ENCODE data around the gene NAALADL2. TPM values are rescaled to one million over a fixed set of nuclear protein-coding genes. Genes with fewer than 3 reads are reported as not detected.

Gene NAALADL2
- total RNA-seq, 1 donor from 2014 or later = 5.9 TPM

- Histone ChIP-seq H3K27ac (no peak overlapping the region), H3K27me3 (no peaks in the 10 kb centered on the region), H3K36me3 (no peaks in the 10 kb centered on the region), H3K9me3 (no peaks in the 10 kb centered on the region), H3K4me3 (no peak overlapping the region), H3K4me1 (peaks cover 0 to 3% of the 10 kb centered on the region in 2 donors)
- DNase-seq (ENCODE audit: low spot score in 2 of 2) = peak; percentile 18 to 70
- intact Hi-C loops (cut with DNase I) = no loop called here
- TF ChIP-seq CTCF (IDR thresholded peaks at IDR 0.05) = no peak
These were observed 487.6 kb downstream of the NAALADL2 start for GRCh38 chr3:175346573-175347356.

- Histone ChIP-seq H3K36me3 (no peaks in the 10 kb centered on the region), H3K9me3 (no peaks in the 10 kb centered on the region), H3K4me3 (no peak overlapping the region), H3K27me3 (no peaks in the 10 kb centered on the region), H3K4me1 (peaks cover 0 to 3% of the 10 kb centered on the region in 2 donors), H3K27ac (no peak overlapping the region)
- TF ChIP-seq CTCF (IDR thresholded peaks at IDR 0.05) = no peak
- no peak for DNase-seq (ENCODE audit: low spot score in 2 of 2)
- intact Hi-C loops (cut with DNase I) = no loop called here
These were observed 490.0 kb downstream of the NAALADL2 start for GRCh38 chr3:175349168-175349567.

GRCh38 chr3:175355801-175356335, 496.7 kb downstream of the NAALADL2 start:
- Histone ChIP-seq H3K9me3 (no peaks in the 10 kb centered on the region), H3K36me3 (no peaks in the 10 kb centered on the region), H3K27ac (no peak overlapping the region), H3K27me3 (no peaks in the 10 kb centered on the region), H3K4me3 (no peak overlapping the region), H3K4me1 (no peaks in the 10 kb centered on the region)
- no peak for DNase-seq (ENCODE audit: low spot score in 2 of 2)
- intact Hi-C loops (cut with DNase I) = no loop called here
- TF ChIP-seq CTCF (IDR thresholded peaks at IDR 0.05) = no peak

GRCh38 chr3:175356899-175357324, 497.8 kb downstream of the NAALADL2 start:
- Histone ChIP-seq H3K27me3 (no peaks in the 10 kb centered on the region), H3K4me3 (no peak overlapping the region), H3K4me1 (no peaks in the 10 kb centered on the region), H3K9me3 (no peaks in the 10 kb centered on the region), H3K27ac (no peak overlapping the region), H3K36me3 (no peaks in the 10 kb centered on the region)
- no peak for TF ChIP-seq CTCF (IDR thresholded peaks at IDR 0.05)
- intact Hi-C loops (cut with DNase I) = no loop called here
- no peak for DNase-seq (ENCODE audit: low spot score in 2 of 2)

GRCh38 chr3:175357758-175358157, 498.6 kb downstream of the NAALADL2 start:
- Histone ChIP-seq H3K27ac (no peak overlapping the region), H3K4me1 (no peaks in the 10 kb centered on the region), H3K4me3 (no peak overlapping the region), H3K36me3 (no peaks in the 10 kb centered on the region), H3K9me3 (peaks cover 0 to 6% of the 10 kb centered on the region in 2 donors), H3K27me3 (no peaks in the 10 kb centered on the region)
- no peak for TF ChIP-seq CTCF (IDR thresholded peaks at IDR 0.05)
- DNase-seq (ENCODE audit: low spot score in 2 of 2) = no peak
- intact Hi-C loops (cut with DNase I) = no loop called here
